Ascending aorta (tissue), 2 donors: ENCODE measurements around the gene ENTPD8. TPM values are rescaled to one million over a fixed set of nuclear protein-coding genes. Genes with fewer than 3 reads are reported as not detected.

Source experiments
- DNase-seq, 2 donors: peaks; one replicate each; pipeline ENCODE4 v3.0.0-alpha.2; 2019; ENCODE audit warnings: low spot score in 2 of 2
- H3K27ac ChIP-seq, 2 donors: fragments of 200-600 bp; sonication (generic); one replicate each; pipeline ENCODE4 v1.5.1; 2016 to 2017; ENCODE audit warnings: mild to moderate bottlenecking in 1 of 2
- H3K27me3 ChIP-seq: fragments of 200-600 bp; sonication (generic); one replicate; pipeline ENCODE4 v1.5.1; 2017
- H3K36me3 ChIP-seq, 2 donors: fragments of 200-600 bp; sonication (generic); one replicate each; pipeline ENCODE4 v1.5.1; 2016
- H3K4me1 ChIP-seq, 2 donors: fragments of 200-600 bp; sonication (generic); one replicate each; pipeline ENCODE4 v1.5.1; 2016 to 2017; ENCODE audit warnings: mild to moderate bottlenecking in 1 of 2
- H3K4me3 ChIP-seq, 2 donors: fragments of 200-600 bp; sonication (generic); one replicate each; pipeline ENCODE4 v1.5.1; 2016 to 2017; ENCODE audit warnings: mild to moderate bottlenecking in 1 of 2
- H3K9me3 ChIP-seq, 2 donors: fragments of 200-600 bp; sonication (generic); one replicate each; pipeline ENCODE4 v1.5.1; 2016
- CTCF ChIP-seq, 3 experiments: fragments of 200-600 bp in 2 of 3; fragments of 450-650 bp in 1 of 3; sonication (generic) in 2 of 3; IDR thresholded peaks; one replicate each; pipeline ENCODE4 v1.5.1; 2016 to 2019; ENCODE audit warnings: antibody characterized with exemption in 3 of 3, mild to moderate bottlenecking in 1 of 3, moderate library complexity in 1 of 3
- intact Hi-C: fragments of 100-400 bp; cut with DNase I; formaldehyde crosslinking; loops from one replicate; pipeline ENCODE4 v1.15.1; 2023
- total RNA-seq: library from RNA; depleted of rRNA; stranded (reverse); fragments of >200 nt; gene quantifications from one replicate; pipeline ENCODE4 v1.1.0, GENCODE V29; 2016

ENTPD8 gene
- total RNA-seq, 1 donor from 2014 or later, result not detected

GRCh38 chr9:137455359-137455991, 14.3 kb upstream of the ENTPD8 start:
- Histone ChIP-seq H3K4me3 (peak overlapping the region in 1 of 2 donors; percentile 39), H3K9me3 (no peaks in the 10 kb centered on the region), H3K36me3 (peaks cover 27 to 37% of the 10 kb centered on the region in 2 donors), H3K4me1 (peaks cover 41 to 43% of the 10 kb centered on the region in 2 donors), H3K27ac (peak overlapping the region; percentile 92 to 95), H3K27me3 (no peaks in the 10 kb centered on the region)
- DNase-seq, result peak; percentile 9 to 62
- no peak for TF ChIP-seq CTCF (IDR thresholded peaks at IDR 0.05)
- intact Hi-C loops, result loop anchor here (5.0 to 10.0 kb wide), 2 partner anchors 149 to 368 kb away; partner anchors contain the start of genes ARRDC1 and MAN1B1

- peaks cover 41 to 43% of the 10 kb centered on the region in 2 donors for H3K4me1 ChIP-seq
- peaks cover 27 to 41% of the 10 kb centered on the region in 2 donors for H3K36me3 ChIP-seq
- peak overlapping the region; percentile 55 to 95 for H3K27ac ChIP-seq
These were observed 13.6 kb upstream of the ENTPD8 start for GRCh38 chr9:137454597-137455358.

GRCh38 chr9:137454145-137454596, 13.0 kb upstream of the ENTPD8 start:
- H3K27me3 ChIP-seq, result no peaks in the 10 kb centered on the region
- H3K4me3 ChIP-seq, result peak overlapping the region; percentile 10 to 39
- TF ChIP-seq CTCF (IDR thresholded peaks at IDR 0.05), result no peak
- peaks cover 31 to 47% of the 10 kb centered on the region in 2 donors for H3K36me3 ChIP-seq
- DNase-seq, result peak; percentile 9 to 78
- peak overlapping the region; percentile 55 to 95 for H3K27ac ChIP-seq
- H3K9me3 ChIP-seq, result no peaks in the 10 kb centered on the region
- intact Hi-C loops, result loop anchor here (10.0 kb wide), 1 partner anchor 151 kb away; the partner anchor contains the start of gene ARRDC1
- peaks cover 36 to 40% of the 10 kb centered on the region in 2 donors for H3K4me1 ChIP-seq

More at GRCh38 chr9:137454597-137455358, 13.6 kb upstream of the ENTPD8 start:
- peak overlapping the region; percentile 10 to 39 for H3K4me3 ChIP-seq
- TF ChIP-seq CTCF (IDR thresholded peaks at IDR 0.05), result peak in 1 of 3 experiments; percentile 9
- no peaks in the 10 kb centered on the region for H3K9me3 ChIP-seq
- H3K27me3 ChIP-seq, result no peaks in the 10 kb centered on the region
- intact Hi-C loops, result loop anchor here (5.0 to 10.0 kb wide), 2 partner anchors 150 to 367 kb away; partner anchors contain the start of genes ARRDC1 and MAN1B1
- peak; percentile 10 to 65 for DNase-seq

- H3K9me3 ChIP-seq, result no peaks in the 10 kb centered on the region
- TF ChIP-seq CTCF (IDR thresholded peaks at IDR 0.05), result no peak
- peaks cover 36 to 52% of the 10 kb centered on the region in 2 donors for H3K36me3 ChIP-seq
- no peak overlapping the region for H3K4me3 ChIP-seq
- no peaks in the 10 kb centered on the region for H3K27me3 ChIP-seq
- H3K27ac ChIP-seq, result peak overlapping the region in 1 of 2 donors; percentile 24
- peaks cover 36 to 40% of the 10 kb centered on the region in 2 donors for H3K4me1 ChIP-seq
- DNase-seq, result peak; percentile 55 to 80
- intact Hi-C loops, result loop anchor here (10.0 kb wide), 1 partner anchor 151 kb away; the partner anchor contains the start of gene ARRDC1
These were observed 12.5 kb upstream of the ENTPD8 start for GRCh38 chr9:137453643-137454081.

- H3K9me3 ChIP-seq, result no peaks in the 10 kb centered on the region
- peaks cover 35 to 38% of the 10 kb centered on the region in 2 donors for H3K4me1 ChIP-seq
- no peaks in the 10 kb centered on the region for H3K27me3 ChIP-seq
- no peak overlapping the region for H3K4me3 ChIP-seq
- TF ChIP-seq CTCF (IDR thresholded peaks at IDR 0.05), result no peak
- DNase-seq, result peak; percentile 8 to 66
- intact Hi-C loops, result loop anchor here (10.0 kb wide), 1 partner anchor 152 kb away; the partner anchor contains the start of gene ARRDC1
- H3K36me3 ChIP-seq, result peaks cover 39 to 57% of the 10 kb centered on the region in 2 donors
- peak overlapping the region in 1 of 2 donors; percentile 24 for H3K27ac ChIP-seq
These were observed 11.8 kb upstream of the ENTPD8 start for GRCh38 chr9:137452761-137453642.
